IMR-90 (cell line): Measurements from ENCODE around the gene MSI2. TPM values are rescaled to one million over a fixed set of nuclear protein-coding genes. Genes with fewer than 3 reads are reported as not detected.

Experiments used
- ATAC-seq: fragments of 200-7000 bp; cut with Tn5 transposase; 2 replicates; pipeline ENCODE4 v1.9.1; 2020; ENCODE audit warnings: low read depth, mild to moderate bottlenecking, moderate library complexity
- BruUV-seq: library from RNA; stranded (reverse); fragments of 400-500 nt; replicated peaks from 2 replicates; lab custom pipeline; 2021; lab: Mats Ljungman, UMichigan
- CTCF ChIA-PET: fragments of 300-600 bp; formaldehyde crosslinking; extraction: SDS; loops from one replicate; lab custom pipeline; 2021; ENCODE audit warnings: antibody characterized with exemption; lab: Yijun Ruan, JAX
- POLR2A ChIA-PET: fragments of 300-600 bp; sonication (Branson Sonifier 250); formaldehyde crosslinking; loops from one replicate; lab custom pipeline; 2022; ENCODE audit warnings: antibody characterized with exemption; ENCODE audit not compliant: unreplicated experiment; lab: Charles Lee
- DNase-seq: peaks from one replicate; pipeline ENCODE4 v3.0.0; 2013
- H2AFZ ChIP-seq: replicated peaks from 2 replicates; pipeline ENCODE3; 2013; ENCODE audit warnings: low read length, mild to moderate bottlenecking; ENCODE audit not compliant: poor library complexity
- H2AK5ac ChIP-seq: 2 replicates; pipeline ENCODE4 v1.6.1; 2013; ENCODE audit warnings: low read depth, low read length, inconsistent platforms
- H2AK9ac ChIP-seq: replicated peaks from 2 replicates; pipeline ENCODE3; 2013; ENCODE audit warnings: mild to moderate bottlenecking, low read depth, low read length, moderate library complexity; ENCODE audit not compliant: poor library complexity
- H2BK120ac ChIP-seq: 2 replicates; pipeline ENCODE4 v1.6.1; 2013; ENCODE audit warnings: low read depth, low read length, inconsistent platforms
- H2BK15ac ChIP-seq: 3 replicates; pipeline ENCODE4 v1.6.1; 2013; ENCODE audit warnings: low read depth, low read length, inconsistent platforms
- H2BK20ac ChIP-seq: 2 replicates; pipeline ENCODE4 v1.6.1; 2013; ENCODE audit warnings: low read depth, mild to moderate bottlenecking, inconsistent platforms, low read length, moderate library complexity
- H2BK5ac ChIP-seq: 2 replicates; pipeline ENCODE4 v1.6.1; 2013; ENCODE audit warnings: mild to moderate bottlenecking, low read depth, low read length, inconsistent platforms; ENCODE audit not compliant: poor library complexity, severe bottlenecking
- H3K14ac ChIP-seq: replicated peaks from 2 replicates; pipeline ENCODE4 v1.6.1; 2013; ENCODE audit warnings: low read depth, low read length, inconsistent platforms
- H3K18ac ChIP-seq: 2 replicates; pipeline ENCODE4 v1.6.1; 2013; ENCODE audit warnings: low read depth, low read length, control low read depth
- H3K23ac ChIP-seq: 2 replicates; pipeline ENCODE4 v1.6.1; 2013; ENCODE audit warnings: low read depth, low read length, inconsistent platforms
- H3K27ac ChIP-seq: 2 replicates; pipeline ENCODE4 v1.5.1; 2013; ENCODE audit warnings: mild to moderate bottlenecking, control low read depth, low read length; ENCODE audit not compliant: insufficient read depth
- H3K27me3 ChIP-seq: 2 replicates; pipeline ENCODE4 v1.6.1; 2013; ENCODE audit warnings: low read length; ENCODE audit not compliant: control insufficient read depth, insufficient read depth
- H3K36me3 ChIP-seq: 2 replicates; pipeline ENCODE4 v1.6.1; 2013; ENCODE audit warnings: low read length, mixed read lengths; ENCODE audit not compliant: control insufficient read depth, insufficient read depth
- H3K4ac ChIP-seq: 2 replicates; pipeline ENCODE4 v1.6.1; 2013; ENCODE audit warnings: low read depth, low read length, inconsistent platforms
- H3K4me1 ChIP-seq: 2 replicates; pipeline ENCODE4 v1.6.1; 2013; ENCODE audit warnings: low read length, mixed read lengths; ENCODE audit not compliant: control insufficient read depth, insufficient read depth
- H3K4me2 ChIP-seq: 2 replicates; pipeline ENCODE4 v1.6.1; 2013; ENCODE audit warnings: low read depth, mild to moderate bottlenecking, control low read depth, low read length, moderate library complexity
- H3K4me3 ChIP-seq: 2 replicates; pipeline ENCODE4 v1.5.1; 2013; ENCODE audit warnings: low read depth, mild to moderate bottlenecking, control low read depth, low read length, moderate library complexity; ENCODE audit not compliant: insufficient read depth
- H3K56ac ChIP-seq: 2 replicates; pipeline ENCODE4 v1.6.1; 2013; ENCODE audit warnings: low read length, inconsistent platforms; ENCODE audit not compliant: insufficient read depth; ENCODE audit errors: extremely low read depth
- H3K79me1 ChIP-seq, 2 experiments: 2 replicates each; pipeline ENCODE4 v1.6.1; 2013; ENCODE audit warnings: low read length in 2 of 2, inconsistent platforms in 1 of 2, low read depth in 1 of 2
- H3K9ac ChIP-seq: 2 replicates; pipeline ENCODE4 v1.6.1; 2013; ENCODE audit warnings: low read depth, low read length, control low read depth
- H3K9me1 ChIP-seq: 2 replicates; pipeline ENCODE4 v1.6.1; 2013; ENCODE audit warnings: low read length, inconsistent platforms; ENCODE audit not compliant: insufficient read depth
- H3K9me3 ChIP-seq: 2 replicates; pipeline ENCODE4 v1.6.1; 2013; ENCODE audit warnings: low read length; ENCODE audit not compliant: control insufficient read depth, insufficient read depth
- H4K20me1 ChIP-seq: 2 replicates; pipeline ENCODE4 v1.6.1; 2013; ENCODE audit warnings: low read length, inconsistent platforms; ENCODE audit not compliant: insufficient read depth
- H4K5ac ChIP-seq: 2 replicates; pipeline ENCODE4 v1.6.1; 2013; ENCODE audit warnings: mild to moderate bottlenecking, low read depth, low read length, control low read depth
- H4K8ac ChIP-seq, 2 experiments: 2 replicates each; pipeline ENCODE4 v1.6.1; 2013; ENCODE audit warnings: low read depth in 2 of 2, low read length in 2 of 2, control low read depth in 1 of 2, inconsistent platforms in 1 of 2
- H4K91ac ChIP-seq: 2 replicates; pipeline ENCODE4 v1.6.1; 2013; ENCODE audit warnings: low read depth, low read length, inconsistent platforms; ENCODE audit not compliant: insufficient read depth
- BHLHE40 ChIP-seq: fragments of 150-350 bp; IDR thresholded peaks from 2 replicates; pipeline ENCODE4 v1.6.1; 2016; ENCODE audit warnings: mild to moderate bottlenecking, low read depth, low read length
- CEBPB ChIP-seq: IDR thresholded peaks from 2 replicates; pipeline ENCODE4 v1.6.1; 2012; ENCODE audit warnings: low read depth, low read length, improper control_type of control experiment
- CHD1 ChIP-seq: IDR thresholded peaks from 2 replicates; pipeline ENCODE4 v1.6.1; 2012; ENCODE audit warnings: low read depth, low read length, improper control_type of control experiment
- CTCF ChIP-seq: conservative IDR thresholded peaks from 2 replicates; pipeline ENCODE4 v1.5.1; 2012; ENCODE audit warnings: mild to moderate bottlenecking, low read depth, low read length, improper control_type of control experiment
- ELK1 ChIP-seq: fragments of 150-350 bp; IDR thresholded peaks from 2 replicates; pipeline ENCODE4 v1.6.1; 2016; ENCODE audit warnings: low read depth, mild to moderate bottlenecking, low read length, moderate library complexity, borderline replicate concordance
- FOS ChIP-seq: fragments of 150-350 bp; IDR thresholded peaks from 2 replicates; pipeline ENCODE4 v1.6.1; 2016; ENCODE audit warnings: low read depth, low read length
- MAFK ChIP-seq: IDR thresholded peaks from 2 replicates; pipeline ENCODE4 v1.6.1; 2012; ENCODE audit warnings: low read depth, low read length, improper control_type of control experiment
- MAZ ChIP-seq: IDR thresholded peaks from 2 replicates; pipeline ENCODE4 v1.6.1; 2012; ENCODE audit warnings: low read depth, mild to moderate bottlenecking, low read length, improper control_type of control experiment, moderate library complexity, borderline replicate concordance
- MXI1 ChIP-seq: IDR thresholded peaks from 2 replicates; pipeline ENCODE4 v1.6.1; 2012; ENCODE audit warnings: low read depth, mild to moderate bottlenecking, low read length, moderate library complexity, borderline replicate concordance
- NFE2L2 ChIP-seq: fragments of 150-350 bp; IDR thresholded peaks from 2 replicates; pipeline ENCODE4 v1.6.1; 2016; ENCODE audit warnings: low read depth, mild to moderate bottlenecking, low read length
- POLR2A ChIP-seq: IDR thresholded peaks from 2 replicates; pipeline ENCODE4 v1.6.1; 2012; ENCODE audit warnings: mild to moderate bottlenecking, low read depth, low read length
- RAD21 ChIP-seq: IDR thresholded peaks from 2 replicates; pipeline ENCODE4 v1.6.1; 2012; ENCODE audit warnings: low read length, improper control_type of control experiment
- RCOR1 ChIP-seq: IDR thresholded peaks from 2 replicates; pipeline ENCODE4 v1.6.1; 2012; ENCODE audit warnings: mild to moderate bottlenecking, low read length, improper control_type of control experiment; ENCODE audit not compliant: insufficient replicate concordance
- RFX5 ChIP-seq: IDR thresholded peaks from 2 replicates; pipeline ENCODE4 v1.8.0; 2012; ENCODE audit warnings: low read depth, mild to moderate bottlenecking, low read length, moderate library complexity
- SMC3 ChIP-seq: fragments of 150-350 bp; IDR thresholded peaks from 2 replicates; pipeline ENCODE4 v1.6.1; 2016; ENCODE audit warnings: low read depth, mild to moderate bottlenecking, antibody characterized with exemption, low read length, moderate library complexity
- USF2 ChIP-seq: fragments of 150-350 bp; IDR thresholded peaks from 2 replicates; pipeline ENCODE4 v1.6.1; 2017; ENCODE audit warnings: mild to moderate bottlenecking, antibody characterized with exemption, low read length, low read depth
- WGBS, 2 experiments: methylation state at CpG; one replicate each; pipeline versions ENCODE4 v1.1.5 to v1.1.7; 2013; ENCODE audit warnings: missing lambda C conversion rate in 2 of 2; ENCODE audit not compliant: insufficient read length in 1 of 2; ENCODE audit errors: extremely low coverage in 2 of 2; 5-methylcytosine and 5-hydroxymethylcytosine counted together
- dilution Hi-C: fragments of 300-500 bp; cut with HindIII; formaldehyde crosslinking; loops from one replicate; pipeline ENCODE4 v1.14.3; 2018; ENCODE audit warnings: low sequenced_read_pairs; ENCODE audit not compliant: unreplicated experiment
- in situ Hi-C: fragments of 300-500 bp; cut with MboI; formaldehyde crosslinking; loops from 3 replicates; pipeline ENCODE4 v1.14.3; 2019; ENCODE audit warnings: low sequenced_read_pairs, inconsistent platforms, mixed read lengths
- intact Hi-C: fragments of 100-400 bp; cut with micrococcal nuclease; formaldehyde crosslinking; loops from 2 replicates; pipeline ENCODE4 v1.10.0; 2022
- polyA plus RNA-seq, 3 experiments: library from polyadenylated mRNA; depleted of rRNA; stranded (reverse); fragments of >200 nt; gene quantifications; 2 replicates each; pipeline ENCODE4 v1.2.3, GENCODE V29; 2012; ENCODE audit warnings: low replicate concordance in 1 of 3
- total RNA-seq: library from RNA; depleted of rRNA; stranded (reverse); fragments of >200 nt; gene quantifications from 2 replicates; pipeline ENCODE4 v1.2.3, GENCODE V29; 2012

Gene MSI2
- total and polyA plus RNA-seq, 2 of the 4 experiments (the other 2 are of a cell fraction), result 13.0 to 16.0 TPM

GRCh38 chr17:57394375-57394774 lies 138.1 kb downstream of the MSI2 start:
- ChIA-PET POLR2A (no interaction called here), CTCF (no interaction called here)
- ATAC-seq, result no peak
- Histone ChIP-seq H3K9me1 (0 out of 2 replicates have a peak, but pooled peaks cover 2% of the 10 kb centered on the region), H2BK5ac (no peak overlapping the region), H4K5ac (no peak overlapping the region), H2BK20ac (no peak overlapping the region), H2BK15ac (no peak overlapping the region), H3K23ac (no peak overlapping the region), H3K9ac (no peak overlapping the region), H3K27me3 (no peaks in the 10 kb centered on the region), H3K4me2 (no peak overlapping the region), H3K9me3 (no peaks in the 10 kb centered on the region; the same call in 1 of the 2 replicates), H2AK5ac (no peak overlapping the region), H4K91ac (no peak overlapping the region), H2AFZ (no peak overlapping the region), H3K56ac (no peak overlapping the region), H3K18ac (no peak overlapping the region), H4K8ac (no peak overlapping the region), H3K14ac (no peak overlapping the region), H3K4me3 (no peak overlapping the region), H4K20me1 (no peaks in the 10 kb centered on the region), H3K79me1 (peaks cover 2 to 3% of the 10 kb centered on the region in 2 experiments; a peak in 2 of 4 replicates), H3K27ac (no peak overlapping the region), H3K4ac (no peak overlapping the region), H2BK120ac (no peak overlapping the region), H2AK9ac (no peak overlapping the region), H3K36me3 (no peaks in the 10 kb centered on the region), H3K4me1 (peaks cover 2% of the 10 kb centered on the region; the same call in 1 of the 2 replicates)
- in situ Hi-C loops (no loop called here), intact Hi-C loops (no loop called here), dilution Hi-C loops (no loop called here)
- no peak for DNase-seq
- WGBS, 2 experiments, result no CpG with 5 or more reads among the region's 2 CpGs
- TF ChIP-seq CHD1 (no peak), MAFK (no peak), SMC3 (no peak), BHLHE40 (no peak), POLR2A (no peak), MAZ (no peak), CEBPB (no peak), RAD21 (no peak), FOS (no peak), RCOR1 (no peak), CTCF (no peak), USF2 (no peak), NFE2L2 (no peak), RFX5 (no peak), ELK1 (no peak), MXI1 (no peak)
- BruUV-seq, result no TSS peak
